K562 treated with DMSO at 1 percent for 48 hours (cell line): Measurements from ENCODE around the gene C16orf78. TPM values are rescaled to one million over a fixed set of nuclear protein-coding genes. Genes with fewer than 3 reads are reported as not detected.

Experiments used
- total RNA-seq: library from RNA; unstranded; fragments of 300-600 nt; gene quantifications from 2 replicates; pipeline ENCODE4 v1.2.3, GENCODE V29; 2022; ENCODE audit warnings: low replicate concordance; ENCODE audit errors: extremely low read depth

The C16orf78 gene, protein sequence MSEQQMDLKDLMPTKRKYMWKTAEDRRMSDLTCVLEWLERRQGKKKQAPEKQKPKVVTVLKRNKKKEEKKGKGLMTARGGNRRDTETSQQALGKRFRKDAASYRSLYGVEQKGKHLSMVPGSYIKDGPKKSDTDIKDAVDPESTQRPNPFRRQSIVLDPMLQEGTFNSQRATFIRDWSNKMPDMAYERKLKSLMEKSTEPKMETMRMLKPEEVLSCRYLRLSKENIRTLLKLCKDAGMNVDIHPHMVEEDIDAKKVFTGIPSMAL
- not detected in 2 replicates for total RNA-seq

DNA sequence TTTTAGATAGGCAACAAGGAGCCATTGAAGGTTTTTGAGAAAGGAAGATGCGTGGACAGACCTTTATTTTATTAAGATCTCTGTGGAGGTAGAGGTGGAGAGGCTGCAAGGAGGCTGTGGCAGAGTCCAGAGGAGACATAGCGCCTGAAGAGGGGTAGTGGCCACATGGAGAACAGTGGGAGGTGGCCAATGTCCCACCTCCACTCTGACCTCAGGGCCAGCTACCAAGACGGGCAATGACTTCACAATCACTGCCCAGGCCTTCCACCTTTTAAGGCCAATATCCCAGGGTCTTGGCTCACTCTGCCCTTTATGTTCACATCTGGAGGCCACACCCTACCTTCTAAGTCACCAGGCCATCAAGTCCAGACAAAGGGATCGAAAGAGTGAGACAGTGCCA is at the start of gene C16orf78:
TSS of gene C16orf78 (plus strand) at position 301 of the 400 bp plus-strand sequence. CDS start 136 bp downstream, outside the sequence.

Other genes starting within 250 kb of the C16orf78 start
- not detected in 2 replicates for gene CBLN1, start 92.0 kb upstream of the C16orf78 start, total RNA-seq